SHP77 treated with DMSO at 0.1 percent for 48 hours (cell line): ENCODE data around the gene PLXNA2.

Experiments used
- DNase-seq: peaks from one replicate; lab custom pipeline; 2025; lab: John Stamatoyannopoulos, UW

Gene PLXNA2

GRCh38 chr1:208242941-208243526 lies 1.1 kb downstream of the PLXNA2 start:
- DNase-seq, result no peak

GRCh38 chr1:208242146-208242545 lies 2.0 kb downstream of the PLXNA2 start:
- DNase-seq, result no peak

- no peak for DNase-seq
These were observed 2.7 kb downstream of the PLXNA2 start for GRCh38 chr1:208241512-208241911.

GRCh38 chr1:208240662-208241355 lies 3.4 kb downstream of the PLXNA2 start:
- no peak for DNase-seq

- no peak for DNase-seq
These were observed 4.5 kb downstream of the PLXNA2 start for GRCh38 chr1:208239473-208240381.

GRCh38 chr1:208238710-208239472 lies 5.3 kb downstream of the PLXNA2 start:
- DNase-seq, result no peak

GRCh38 chr1:208237241-208237640 lies 6.9 kb downstream of the PLXNA2 start:
- no peak for DNase-seq

- DNase-seq, result no peak
These were observed 8.0 kb downstream of the PLXNA2 start for GRCh38 chr1:208235982-208236761.

GRCh38 chr1:208235356-208235981 lies 8.7 kb downstream of the PLXNA2 start:
- DNase-seq, result no peak

GRCh38 chr1:208234721-208235120 lies 9.5 kb downstream of the PLXNA2 start:
- no peak for DNase-seq

- no peak for DNase-seq
These were observed 10.2 kb downstream of the PLXNA2 start for GRCh38 chr1:208233978-208234377.

- DNase-seq, result peak; percentile 92
These were observed 10.6 kb downstream of the PLXNA2 start for GRCh38 chr1:208233546-208233945.

- DNase-seq, result no peak
These were observed 11.5 kb downstream of the PLXNA2 start for GRCh38 chr1:208232662-208233038.

GRCh38 chr1:208231881-208232661 lies 12.1 kb downstream of the PLXNA2 start:
- DNase-seq, result no peak

GRCh38 chr1:208230668-208231529 lies 13.3 kb downstream of the PLXNA2 start:
- no peak for DNase-seq

GRCh38 chr1:208228550-208228949 lies 15.6 kb downstream of the PLXNA2 start:
- DNase-seq, result no peak

- no peak for DNase-seq
These were observed 16.2 kb downstream of the PLXNA2 start for GRCh38 chr1:208228026-208228425.

- DNase-seq, result no peak
These were observed 16.8 kb downstream of the PLXNA2 start for GRCh38 chr1:208227366-208227765.
